ENCODE measurements around the gene PRDM15. TPM values are rescaled to one million over a fixed set of nuclear protein-coding genes. Genes with fewer than 3 reads are reported as not detected.

Gene PRDM15
- total RNA-seq, 1 donor from 2014 or later = 10.2 TPM

GRCh38 chr21:41831453-41831831, 47.7 kb downstream of the PRDM15 start:
- H3K9me3 Mint-ChIP-seq (ENCODE audit: unreplicated experiment) = peaks cover 1% of the 10 kb centered on the region
- no peak for DNase-seq
- TF ChIP-seq, protein P1, sequence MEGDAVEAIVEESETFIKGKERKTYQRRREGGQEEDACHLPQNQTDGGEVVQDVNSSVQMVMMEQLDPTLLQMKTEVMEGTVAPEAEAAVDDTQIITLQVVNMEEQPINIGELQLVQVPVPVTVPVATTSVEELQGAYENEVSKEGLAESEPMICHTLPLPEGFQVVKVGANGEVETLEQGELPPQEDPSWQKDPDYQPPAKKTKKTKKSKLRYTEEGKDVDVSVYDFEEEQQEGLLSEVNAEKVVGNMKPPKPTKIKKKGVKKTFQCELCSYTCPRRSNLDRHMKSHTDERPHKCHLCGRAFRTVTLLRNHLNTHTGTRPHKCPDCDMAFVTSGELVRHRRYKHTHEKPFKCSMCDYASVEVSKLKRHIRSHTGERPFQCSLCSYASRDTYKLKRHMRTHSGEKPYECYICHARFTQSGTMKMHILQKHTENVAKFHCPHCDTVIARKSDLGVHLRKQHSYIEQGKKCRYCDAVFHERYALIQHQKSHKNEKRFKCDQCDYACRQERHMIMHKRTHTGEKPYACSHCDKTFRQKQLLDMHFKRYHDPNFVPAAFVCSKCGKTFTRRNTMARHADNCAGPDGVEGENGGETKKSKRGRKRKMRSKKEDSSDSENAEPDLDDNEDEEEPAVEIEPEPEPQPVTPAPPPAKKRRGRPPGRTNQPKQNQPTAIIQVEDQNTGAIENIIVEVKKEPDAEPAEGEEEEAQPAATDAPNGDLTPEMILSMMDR (IDR thresholded peaks at IDR 0.05; ENCODE audit: partially characterized antibody, unreplicated experiment) = no peak
- no peaks in the 10 kb centered on the region for H3K27me3 Mint-ChIP-seq (ENCODE audit: unreplicated experiment)
- H3K4me3 Mint-ChIP-seq (ENCODE audit: unreplicated experiment) = no peak overlapping the region
- peaks cover 3% of the 10 kb centered on the region for H3K4me1 Mint-ChIP-seq (ENCODE audit: low read depth, unreplicated experiment)
- no peak overlapping the region for H3K27ac Mint-ChIP-seq (ENCODE audit: unreplicated experiment)
- no peaks in the 10 kb centered on the region for H3K36me3 Mint-ChIP-seq (ENCODE audit: unreplicated experiment)

DNA sequence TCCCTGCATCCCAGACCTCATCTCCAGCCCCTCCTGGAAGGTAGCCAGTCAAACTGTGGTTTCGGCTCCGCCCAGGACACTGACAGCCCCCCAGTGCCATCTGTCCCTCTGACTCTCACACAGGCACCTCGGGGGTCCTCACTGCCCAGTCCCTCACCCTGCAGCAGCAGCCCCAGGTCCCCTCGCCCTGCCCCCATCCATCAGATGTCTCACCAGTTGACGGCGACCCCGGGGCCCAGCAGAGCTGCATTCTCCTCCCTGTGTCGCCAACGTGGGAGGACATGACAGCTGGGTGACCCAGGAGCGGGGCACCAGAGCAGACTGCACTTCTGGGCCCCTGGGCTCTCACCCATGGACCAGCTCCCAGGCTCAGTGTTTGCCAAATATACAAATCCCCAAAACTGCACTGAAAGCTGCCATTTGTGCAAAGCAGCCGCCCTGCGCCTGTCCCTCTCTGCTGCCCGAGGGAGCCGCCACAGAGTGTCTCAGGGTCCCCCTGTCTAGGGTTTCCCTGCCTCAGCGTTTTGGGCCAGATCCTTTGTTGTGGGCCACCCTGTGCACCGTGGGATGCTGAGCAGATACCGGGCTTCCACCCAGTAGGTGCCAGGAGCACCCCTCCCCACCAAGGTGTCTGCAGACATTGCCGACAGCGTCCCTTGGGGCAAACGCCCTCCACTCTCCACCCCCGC, 48.2 kb downstream of the PRDM15 start:
- Mint-ChIP-seq H3K36me3 (ENCODE audit: unreplicated experiment) (no peaks in the 10 kb centered on the region), H3K4me1 (ENCODE audit: low read depth, unreplicated experiment) (peaks cover under 1% of the 10 kb centered on the region), H3K27me3 (ENCODE audit: unreplicated experiment) (no peaks in the 10 kb centered on the region)

DNA sequence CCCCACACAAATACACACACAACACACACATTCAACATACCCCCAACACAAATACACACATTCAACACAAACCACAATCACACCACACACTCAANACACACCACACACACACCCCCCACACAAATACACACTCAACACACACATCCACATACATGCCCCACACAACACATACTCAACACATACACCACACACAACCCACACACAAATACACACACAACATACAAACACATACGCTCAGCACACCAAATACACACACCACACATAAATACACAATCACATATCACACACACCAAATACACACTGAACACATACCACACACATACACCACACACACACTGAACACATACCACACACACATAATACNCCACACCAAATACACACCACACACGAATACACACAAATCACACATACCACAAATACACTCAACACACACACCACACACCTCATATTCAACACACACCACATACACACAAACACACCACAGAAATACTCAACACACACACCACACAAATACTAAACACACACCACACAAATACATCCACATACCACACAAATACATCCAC, 48.9 kb downstream of the PRDM15 start:
- Mint-ChIP-seq H3K36me3 (ENCODE audit: unreplicated experiment) (no peaks in the 10 kb centered on the region), H3K27ac (ENCODE audit: unreplicated experiment) (no peak overlapping the region), H3K27me3 (ENCODE audit: unreplicated experiment) (no peaks in the 10 kb centered on the region), H3K4me3 (ENCODE audit: unreplicated experiment) (no peak overlapping the region), H3K4me1 (ENCODE audit: low read depth, unreplicated experiment) (no peaks in the 10 kb centered on the region), H3K9me3 (ENCODE audit: unreplicated experiment) (no peaks in the 10 kb centered on the region)
- no peak for DNase-seq
- TF ChIP-seq, protein P1 (IDR thresholded peaks at IDR 0.05; ENCODE audit: partially characterized antibody, unreplicated experiment) = no peak

More for the DNA sequence above, 48.2 kb downstream of the PRDM15 start:
- Mint-ChIP-seq H3K9me3 (ENCODE audit: unreplicated experiment) (no peaks in the 10 kb centered on the region), H3K27ac (ENCODE audit: unreplicated experiment) (no peak overlapping the region), H3K4me3 (ENCODE audit: unreplicated experiment) (no peak overlapping the region)
- DNase-seq = no peak
- TF ChIP-seq, protein P1 (IDR thresholded peaks at IDR 0.05; ENCODE audit: partially characterized antibody, unreplicated experiment) = no peak

DNA sequence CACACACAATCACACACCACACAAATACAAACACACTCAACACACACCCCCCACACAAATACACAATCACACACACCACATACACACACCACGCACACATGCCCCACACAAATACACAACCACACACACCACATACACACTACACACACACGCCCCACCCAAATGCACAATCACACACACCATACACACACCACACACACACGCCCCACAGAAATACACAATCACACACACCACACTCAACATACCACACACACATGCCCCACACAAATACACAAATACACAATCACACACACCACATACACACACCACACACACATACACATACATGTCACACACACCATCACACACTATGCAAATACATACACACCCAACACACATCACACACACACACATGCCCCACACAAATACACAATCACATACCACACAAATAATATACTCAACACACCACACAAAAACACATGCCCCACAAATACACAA, 50.2 kb downstream of the PRDM15 start:
- Mint-ChIP-seq H3K27me3 (ENCODE audit: unreplicated experiment) (no peaks in the 10 kb centered on the region), H3K36me3 (ENCODE audit: unreplicated experiment) (no peaks in the 10 kb centered on the region), H3K27ac (ENCODE audit: unreplicated experiment) (no peak overlapping the region), H3K4me3 (ENCODE audit: unreplicated experiment) (no peak overlapping the region), H3K9me3 (ENCODE audit: unreplicated experiment) (no peaks in the 10 kb centered on the region), H3K4me1 (ENCODE audit: low read depth, unreplicated experiment) (no peaks in the 10 kb centered on the region)
- no peak for DNase-seq
- TF ChIP-seq, protein P1 (IDR thresholded peaks at IDR 0.05; ENCODE audit: partially characterized antibody, unreplicated experiment) = no peak
